Right ventricle myocardium inferior (tissue), 1 donor: ENCODE measurements around the gene PPP2CA. TPM values are rescaled to one million over a fixed set of nuclear protein-coding genes. Genes with fewer than 3 reads are reported as not detected.
"Not testable (repeated sequence)": the region's sequence is repeated elsewhere in the genome, so short reads cannot be mapped to it uniquely, and the experiment has no call there.

Experiments used
- ATAC-seq: fragments of 200-7000 bp; cut with Tn5 transposase; one replicate; pipeline ENCODE4 v1.9.1; 2020; ENCODE audit warnings: mild to moderate bottlenecking, moderate library complexity
- DNase-seq: peaks from one replicate; pipeline ENCODE4 v3.0.0; 2021; ENCODE audit errors: missing footprints
- intact Hi-C: fragments of 100-400 bp; cut with DNase I; formaldehyde crosslinking; loops from one replicate; pipeline ENCODE4 v1.11.0; 2022
- total RNA-seq: library from RNA; stranded (reverse); fragmentation: NEBNext Ultra II Directional; extraction: Animal tissue kit (Norgen Biotek cat#: 25700); gene quantifications from one replicate; pipeline ENCODE4 v1.2.1, GENCODE V29; 2021
- donor health status: DM: no; HTN: yes; CAD: no; lungs with severe emphysema.

Gene PPP2CA
- total RNA-seq, 1 donor from 2014 or later, result 149 TPM

GRCh38 chr5:134211263-134212031, 14.4 kb downstream of the PPP2CA start:
- ATAC-seq, DNase-seq, intact Hi-C loops: not testable (repeated sequence)

- intact Hi-C loops, result loop anchor here (5.0 kb wide), 1 partner anchor 43 kb away; no protein-coding TSS in a partner anchor
- ATAC-seq (peak; percentile 65), DNase-seq (no peak)
Observed at GRCh38 chr5:134209477-134210245, 16.2 kb downstream of the PPP2CA start.

GRCh38 chr5:134207696-134208095, 18.2 kb downstream of the PPP2CA start:
- no peak for ATAC-seq
- intact Hi-C loops, result loop anchor here (5.0 kb wide), 1 partner anchor 45 kb away; no protein-coding TSS in a partner anchor
- no peak for DNase-seq

- intact Hi-C loops, result loop anchor here (5.0 kb wide), 1 partner anchor 46 kb away; no protein-coding TSS in a partner anchor
- ATAC-seq (no peak), DNase-seq (no peak)
Observed at GRCh38 chr5:134206627-134207160, 19.2 kb downstream of the PPP2CA start.

- intact Hi-C loops, result no loop called here
- no peak for DNase-seq
- no peak for ATAC-seq
Observed at GRCh38 chr5:134204575-134204974, 21.3 kb downstream of the PPP2CA start.

GRCh38 chr5:134203630-134204029, 22.2 kb downstream of the PPP2CA start:
- intact Hi-C loops, result no loop called here
- no peak for ATAC-seq

GRCh38 chr5:134195666-134196065, 30.2 kb downstream of the PPP2CA start:
- intact Hi-C loops, result no loop called here
- DNase-seq, result no peak
- ATAC-seq, result no peak

More at GRCh38 chr5:134203630-134204029, 22.2 kb downstream of the PPP2CA start:
- no peak for DNase-seq

- ATAC-seq (no peak), DNase-seq (no peak)
- intact Hi-C loops, result no loop called here
Observed at GRCh38 chr5:134189031-134189430, 36.8 kb downstream of the PPP2CA start.

GRCh38 chr5:134188092-134188491, 37.8 kb downstream of the PPP2CA start:
- ATAC-seq (no peak), DNase-seq (no peak)
- intact Hi-C loops, result no loop called here

GRCh38 chr5:134184155-134185135, 41.4 kb downstream of the PPP2CA start:
- intact Hi-C loops, result loop anchor here (1.0 kb wide), 1 partner anchor 105 kb away; no protein-coding TSS in a partner anchor
- DNase-seq (peak; percentile 80), ATAC-seq (peak; percentile 86)

- intact Hi-C loops, result no loop called here
- no peak for ATAC-seq
- DNase-seq, result no peak
Observed at GRCh38 chr5:134183481-134183880, 42.4 kb downstream of the PPP2CA start.

GRCh38 chr5:134178096-134178419, 47.8 kb downstream of the PPP2CA start:
- DNase-seq (no peak), ATAC-seq (no peak)
- intact Hi-C loops, result loop anchor here (5.0 to 10.0 kb wide), 2 partner anchors 49 to 407 kb away; partner anchors contain the start of gene PPP2CA

GRCh38 chr5:134177369-134178095, 48.3 kb downstream of the PPP2CA start:
- peak; percentile 83 for DNase-seq
- intact Hi-C loops, result loop anchor here (5.0 to 10.0 kb wide), 2 partner anchors 50 to 407 kb away; partner anchors contain the start of gene PPP2CA
- ATAC-seq, result peak; percentile 52

- peak; percentile 92 for ATAC-seq
Observed at GRCh38 chr5:134176511-134177368, 49.1 kb downstream of the PPP2CA start, which contains the start of gene SKP1. Gene SKP1, minus strand, starts transcription at chr5:134176950. Its CDS starts 2,928 bp downstream, at chr5:134174022.

GRCh38 chr5:134175921-134176510, 49.9 kb downstream of the PPP2CA start:
- peak; percentile 14 for ATAC-seq
- intact Hi-C loops, result loop anchor here (5.0 to 10.0 kb wide), 2 partner anchors 51 to 409 kb away; partner anchors contain the start of gene PPP2CA
- DNase-seq, result no peak

More at GRCh38 chr5:134176511-134177368, 49.1 kb downstream of the PPP2CA start, which contains the start of gene SKP1:
- DNase-seq, result peak; percentile 94
- intact Hi-C loops, result loop anchor here (5.0 to 10.0 kb wide), 2 partner anchors 51 to 408 kb away; partner anchors contain the start of gene PPP2CA
